ENCODE data around the gene PLEKHF1. TPM values are rescaled to one million over a fixed set of nuclear protein-coding genes. Genes with fewer than 3 reads are reported as not detected.

Gene PLEKHF1
- total and polyA plus RNA-seq, 2 of the 8 experiments (the other 6 are each of a cell fraction or from before 2014, with no cell fraction given), result 11.1 to 18.4 TPM

DNA sequence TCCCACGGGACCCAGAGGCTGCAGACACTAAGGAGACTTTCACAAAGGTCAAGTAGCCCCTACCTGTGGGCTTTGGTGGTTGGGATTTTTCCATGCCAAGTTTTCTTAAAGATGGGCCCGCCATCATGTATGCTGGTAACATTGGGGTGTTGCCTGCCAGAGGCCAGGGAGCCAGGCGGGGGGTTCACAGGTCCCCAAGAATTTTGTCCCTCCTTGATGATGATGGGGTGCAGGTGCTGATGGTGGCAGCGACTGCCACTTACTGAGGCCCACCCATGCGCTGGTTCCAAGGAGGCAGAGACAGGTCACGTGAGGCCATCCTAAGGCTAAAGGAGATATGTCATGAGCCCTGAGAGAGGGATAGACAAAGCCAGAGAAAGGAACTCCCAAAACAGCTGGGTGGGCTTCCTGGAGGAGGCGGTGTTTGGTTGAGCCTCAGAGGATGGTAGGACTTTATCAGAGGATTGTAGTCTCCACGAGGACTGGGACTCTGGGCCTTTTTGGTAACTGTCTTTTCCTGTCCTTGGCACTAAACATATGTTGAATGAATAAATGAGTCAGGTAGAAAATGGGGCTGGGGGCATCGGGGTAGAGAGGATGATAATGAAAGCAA is 14.4 kb downstream of the PLEKHF1 start:
- Histone ChIP-seq H2BK15ac (ENCODE audit: low read length) (no peak overlapping the region), H3K56ac (replicated peaks; ENCODE audit: insufficient read length, low read depth, low read length) (no peak overlapping the region), H3K18ac (ENCODE audit: extremely low read depth, low read length) (no peak overlapping the region), H3K36me3 (ENCODE audit: control insufficient read depth in 2 of 4, insufficient read depth in 4 of 4, low read length in 3 of 4) (peaks cover 0 to 6% (median 2%) of the 10 kb centered on the region in 4 experiments; a peak in 5 of 8 replicates), H3K27me3 (replicated peaks in 1 of 4; ENCODE audit: control insufficient read depth in 3 of 4, extremely low read depth in 1 of 4, insufficient read depth in 3 of 4, low read length in 3 of 4) (no peaks in the 10 kb centered on the region), H3K9me3 (ENCODE audit: insufficient read depth in 2 of 2, low read depth in 1 of 2, low read length in 1 of 2) (no peaks in the 10 kb centered on the region), H3K14ac (ENCODE audit: insufficient read length) (no peak overlapping the region), H3K4me2 (ENCODE audit: insufficient read depth in 1 of 2, low read depth in 2 of 2, low read length in 2 of 2) (no peak overlapping the region), H4K8ac (ENCODE audit: extremely low read depth, insufficient read depth, low read length) (no peak overlapping the region), H2AK5ac (ENCODE audit: low read depth, low read length) (no peak overlapping the region), H3K4me1 (replicated peaks in 1 of 4; ENCODE audit: control insufficient read depth in 3 of 4, insufficient read depth in 4 of 4, low read length in 3 of 4) (peaks cover 0 to 4% (median 0%) of the 10 kb centered on the region in 4 experiments; a peak in 2 of 7 replicates), H3K27ac (ENCODE audit: low read depth, low read length) (no peak overlapping the region), H3K79me1 (ENCODE audit: low read depth, low read length) (no peaks in the 10 kb centered on the region), H4K20me1 (replicated peaks in 1 of 2; ENCODE audit: control insufficient read depth in 1 of 2, insufficient read depth in 2 of 2, low read length in 2 of 2) (peaks cover 0 to 3% of the 10 kb centered on the region in 2 experiments), H4K5ac (ENCODE audit: insufficient read length, low read depth, low read length) (no peak overlapping the region), H2AFZ (ENCODE audit: low read length) (no peak overlapping the region), H3K23me2 (ENCODE audit: low read depth, low read length) (no peaks in the 10 kb centered on the region), H2BK5ac (ENCODE audit: low read depth, low read length) (no peak overlapping the region), H2BK12ac (ENCODE audit: low read depth, low read length) (no peak overlapping the region), H3K23ac (ENCODE audit: insufficient read length) (no peak overlapping the region), H2BK20ac (ENCODE audit: low read length) (no peak overlapping the region), H4K91ac (replicated peaks; ENCODE audit: insufficient read length, low read length) (no peak overlapping the region), H2BK120ac (replicated peaks; ENCODE audit: low read depth, low read length) (no peak overlapping the region), H3K4me3 (ENCODE audit: extremely low read depth in 1 of 4, insufficient read depth in 2 of 4, low read depth in 3 of 4, low read length in 4 of 4) (no peak overlapping the region), H3K79me2 (ENCODE audit: control insufficient read depth in 1 of 2, insufficient read depth in 2 of 2, low read length in 2 of 2) (no peaks in the 10 kb centered on the region), H3K9ac (replicated peaks in 1 of 4; ENCODE audit: extremely low read depth in 1 of 4, low read depth in 3 of 4, low read length in 3 of 4) (no peak overlapping the region), H3K4ac (replicated peaks; ENCODE audit: insufficient read length, low read depth, low read length) (no peak overlapping the region)
- DNase-seq (ENCODE audit: low read depth in 1 of 2, low spot score in 2 of 2) (no peak), FAIRE-seq (no peak)
- WGBS, 2 experiments (ENCODE audit: extremely low coverage in 1 of 2, insufficient coverage in 1 of 2, insufficient read length in 1 of 2, insufficient replicate concordance in 2 of 2, low coverage in 1 of 2, low lambda C conversion rate in 2 of 2, missing lambda C conversion rate in 1 of 2), result 86% methylated on average over 9 of the region's 9 CpGs; no CpG with 5 or more reads in 1 of the 2 experiments
- POLR2A ChIA-PET (ENCODE audit: partially characterized antibody), result no interaction called here
- CTCF ChIA-PET (ENCODE audit: partially characterized antibody), result interaction anchor here (0.7 to 2.6 kb wide), 6 partner anchors 11 to 70 kb away, joined by 3 to 18 read pairs (median 6); partner anchors contain the start of gene C19orf12
- TF ChIP-seq POU5F1 (IDR thresholded peaks at IDR 0.05; ENCODE audit: low read depth, low read length), result no peak
- TF ChIP-seq TAF1 (IDR thresholded peaks at IDR 0.05; ENCODE audit: low read depth, low read length), result no peak
- no peak for TF ChIP-seq SP4 (IDR thresholded peaks at IDR 0.05; ENCODE audit: low read length)
- TF ChIP-seq CHD1 (IDR thresholded peaks at IDR 0.05; ENCODE audit: low read depth, low read length), result no peak
- TF ChIP-seq, protein P1, sequence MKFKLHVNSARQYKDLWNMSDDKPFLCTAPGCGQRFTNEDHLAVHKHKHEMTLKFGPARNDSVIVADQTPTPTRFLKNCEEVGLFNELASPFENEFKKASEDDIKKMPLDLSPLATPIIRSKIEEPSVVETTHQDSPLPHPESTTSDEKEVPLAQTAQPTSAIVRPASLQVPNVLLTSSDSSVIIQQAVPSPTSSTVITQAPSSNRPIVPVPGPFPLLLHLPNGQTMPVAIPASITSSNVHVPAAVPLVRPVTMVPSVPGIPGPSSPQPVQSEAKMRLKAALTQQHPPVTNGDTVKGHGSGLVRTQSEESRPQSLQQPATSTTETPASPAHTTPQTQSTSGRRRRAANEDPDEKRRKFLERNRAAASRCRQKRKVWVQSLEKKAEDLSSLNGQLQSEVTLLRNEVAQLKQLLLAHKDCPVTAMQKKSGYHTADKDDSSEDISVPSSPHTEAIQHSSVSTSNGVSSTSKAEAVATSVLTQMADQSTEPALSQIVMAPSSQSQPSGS (IDR thresholded peaks at IDR 0.05; ENCODE audit: low read length), result no peak
- TF ChIP-seq CEBPB (IDR thresholded peaks at IDR 0.05; ENCODE audit: low read depth, low read length), result no peak
- no peak for TF ChIP-seq KDM1A (IDR thresholded peaks at IDR 0.05; ENCODE audit: borderline replicate concordance, low read length)
- TF ChIP-seq TEAD4 (IDR thresholded peaks at IDR 0.05; ENCODE audit: low read depth, low read length), result no peak
- no peak for TF ChIP-seq POLR2AphosphoS5 (IDR thresholded peaks at IDR 0.05; ENCODE audit: low read depth, low read length)
- TF ChIP-seq ZNF274 (IDR thresholded peaks at IDR 0.05; ENCODE audit: borderline replicate concordance, extremely low read depth, low read length), result no peak
- no peak for TF ChIP-seq KDM5A (IDR thresholded peaks at IDR 0.05; ENCODE audit: low read length)
- TF ChIP-seq SUZ12 (IDR thresholded peaks at IDR 0.05; ENCODE audit: low read length), result no peak
- TF ChIP-seq RAD21 (IDR thresholded peaks at IDR 0.05 in 1 of 2, conservative IDR thresholded peaks at IDR 0.05 in 1 of 2; ENCODE audit: low read depth in 2 of 2, low read length in 2 of 2), result no peak

Measured in H1 (cell line).